ENCODE results near the gene NUMA1.

Gene NUMA1

GRCh38 chr11:72080326-72081183, at the start of gene NUMA1, which contains the start of gene LRRC51:
Gene NUMA1 (minus strand): TSS chr11:72080542. CDS start chr11:72035943, 44,599 bp downstream.
Gene LRRC51 (plus strand): TSS chr11:72080850. CDS start chr11:72089084, 8,234 bp downstream.
- peak; percentile 92 for DNase-seq (ENCODE audit: low spot score)

- no peak for DNase-seq (ENCODE audit: low spot score)
Observed at GRCh38 chr11:72129381-72129780, 49.0 kb upstream of the NUMA1 start.

- DNase-seq (ENCODE audit: low spot score), result no peak
Observed at GRCh38 chr11:72127923-72128322, 47.6 kb upstream of the NUMA1 start.

- DNase-seq (ENCODE audit: low spot score), result no peak
Observed at GRCh38 chr11:72125956-72126355, 45.6 kb upstream of the NUMA1 start.

GRCh38 chr11:72124046-72124445, 43.7 kb upstream of the NUMA1 start:
- no peak for DNase-seq (ENCODE audit: low spot score)

GRCh38 chr11:72123117-72123653, 42.8 kb upstream of the NUMA1 start:
- DNase-seq (ENCODE audit: low spot score), result no peak

- no peak for DNase-seq (ENCODE audit: low spot score)
Observed at GRCh38 chr11:72122607-72123006, 42.3 kb upstream of the NUMA1 start.

GRCh38 chr11:72120930-72121329, 40.6 kb upstream of the NUMA1 start:
- DNase-seq (ENCODE audit: low spot score), result no peak

GRCh38 chr11:72119198-72119597, 38.9 kb upstream of the NUMA1 start:
- DNase-seq (ENCODE audit: low spot score), result no peak

GRCh38 chr11:72116019-72116755, 35.8 kb upstream of the NUMA1 start:
- DNase-seq (ENCODE audit: low spot score), result no peak

GRCh38 chr11:72114570-72114969, 34.2 kb upstream of the NUMA1 start:
- DNase-seq (ENCODE audit: low spot score), result no peak

GRCh38 chr11:72112978-72113808, 32.9 kb upstream of the NUMA1 start:
- no peak for DNase-seq (ENCODE audit: low spot score)

GRCh38 chr11:72112143-72112977, 32.0 kb upstream of the NUMA1 start, which contains the start of gene ANAPC15:
Gene ANAPC15 (minus strand): TSS chr11:72112695. CDS start chr11:72111276, 1,419 bp downstream.
- DNase-seq (ENCODE audit: low spot score), result peak; percentile 93

- DNase-seq (ENCODE audit: low spot score), result no peak
Observed at GRCh38 chr11:72111300-72112142, 31.2 kb upstream of the NUMA1 start.

- no peak for DNase-seq (ENCODE audit: low spot score)
Observed at GRCh38 chr11:72105888-72106287, 25.5 kb upstream of the NUMA1 start, which contains the start of gene TOMT. Gene TOMT (plus strand): TSS chr11:72105924. CDS start chr11:72105952, 28 bp downstream.

GRCh38 chr11:72103754-72104167, 23.4 kb upstream of the NUMA1 start:
- DNase-seq (ENCODE audit: low spot score), result no peak

GRCh38 chr11:72102946-72103753, 22.8 kb upstream of the NUMA1 start, which contains the start of gene LAMTOR1:
Gene LAMTOR1 (minus strand): TSS chr11:72103297. CDS start chr11:72103224, 73 bp downstream.
- DNase-seq (ENCODE audit: low spot score), result peak; percentile 96

GRCh38 chr11:72102631-72102945, 22.2 kb upstream of the NUMA1 start:
- DNase-seq (ENCODE audit: low spot score), result no peak

GRCh38 chr11:72102162-72102561, 21.8 kb upstream of the NUMA1 start:
- DNase-seq (ENCODE audit: low spot score), result no peak

Data from hepatic stellate cell (primary cell).